H7 (cell line): ENCODE results near the gene SAXO2. TPM values are rescaled to one million over a fixed set of nuclear protein-coding genes. Genes with fewer than 3 reads are reported as not detected.
"Not testable (repeated sequence)": the region's sequence is repeated elsewhere in the genome, so short reads cannot be mapped to it uniquely, and the experiment has no call there.

Experiments
- DNase-seq: peaks from one replicate; pipeline ENCODE4 v3.0.0; 2012
- H3K27me3 ChIP-seq: 2 replicates; pipeline ENCODE4 v1.6.0; 2011; ENCODE audit warnings: mild to moderate bottlenecking, low read length; ENCODE audit not compliant: control insufficient read depth, insufficient read depth
- H3K36me3 ChIP-seq: replicated peaks from 2 replicates; pipeline ENCODE4 v1.5.1; 2011; ENCODE audit warnings: low read length; ENCODE audit not compliant: control insufficient read depth, insufficient read depth
- H3K4me3 ChIP-seq: 2 replicates; pipeline ENCODE4 v1.5.1; 2011; ENCODE audit warnings: low read depth, mild to moderate bottlenecking, control low read depth, low read length, moderate library complexity; ENCODE audit not compliant: insufficient read depth
- total RNA-seq: library from RNA; depleted of rRNA; stranded (reverse); fragments of >200 nt; shearing (Covaris generic); gene quantifications from 2 replicates; pipeline ENCODE4 v1.2.3, GENCODE V29; 2014

Gene SAXO2
- total RNA-seq, 1 experiment from 2014 or later = 8.6 TPM

DNA sequence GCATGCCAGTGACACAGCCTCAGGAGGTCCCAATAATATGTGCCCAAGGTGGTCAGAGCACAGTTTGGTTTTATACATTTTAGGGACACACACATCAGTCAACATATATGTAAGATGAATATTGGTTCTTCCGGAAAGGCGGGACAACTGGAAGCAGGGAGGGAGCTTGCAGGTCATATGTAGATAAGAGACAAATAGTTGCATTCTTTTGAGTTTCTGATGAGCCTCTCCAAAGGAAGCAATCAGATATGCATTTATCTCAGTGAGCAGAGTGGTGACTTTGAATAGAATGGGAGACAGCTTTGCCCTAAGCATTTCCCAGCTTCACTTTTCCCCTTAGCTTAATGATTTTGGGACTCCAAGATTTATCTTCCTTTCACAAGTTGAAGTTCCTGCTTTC, 4.5 kb downstream of the SAXO2 start:
- H3K4me3 ChIP-seq = not testable (repeated sequence)

GRCh38 chr15:82268454-82268853, 5.8 kb downstream of the SAXO2 start:
- not testable (repeated sequence) for H3K4me3 ChIP-seq, H3K27me3 ChIP-seq, H3K36me3 ChIP-seq, DNase-seq

More for the DNA sequence above, 4.5 kb downstream of the SAXO2 start:
- H3K36me3 ChIP-seq, H3K27me3 ChIP-seq, DNase-seq: not testable (repeated sequence)

GRCh38 chr15:82272154-82272553, 9.5 kb downstream of the SAXO2 start:
- H3K27me3 ChIP-seq = no peaks in the 10 kb centered on the region
- no peak overlapping the region for H3K4me3 ChIP-seq
- H3K36me3 ChIP-seq = no peaks in the 10 kb centered on the region
- no peak for DNase-seq

GRCh38 chr15:82275410-82275809, 12.8 kb downstream of the SAXO2 start:
- Histone ChIP-seq H3K4me3 (no peak overlapping the region), H3K27me3 (no peaks in the 10 kb centered on the region), H3K36me3 (no peaks in the 10 kb centered on the region)
- no peak for DNase-seq

GRCh38 chr15:82281276-82281675, 18.7 kb downstream of the SAXO2 start:
- not testable (repeated sequence) for H3K36me3 ChIP-seq, H3K4me3 ChIP-seq, H3K27me3 ChIP-seq, DNase-seq

DNA sequence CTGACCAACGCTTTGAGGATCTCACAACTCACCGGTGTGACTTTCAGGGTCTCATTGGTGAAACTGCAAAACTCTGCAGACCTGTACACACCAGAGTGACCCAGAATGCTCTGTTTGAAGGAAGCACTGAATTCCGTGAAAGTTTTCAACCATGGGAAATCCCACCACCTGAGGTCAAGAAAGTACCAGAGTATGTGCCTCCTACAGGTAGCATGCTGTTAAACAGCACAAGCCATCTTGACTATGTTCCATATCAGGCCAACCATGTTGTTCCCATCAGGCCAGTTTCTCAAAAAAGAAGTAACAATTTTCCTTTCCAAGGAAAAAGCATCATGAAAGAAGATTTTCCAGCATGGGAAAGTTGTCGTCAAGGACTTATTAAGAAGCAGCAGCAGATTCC, 19.8 kb downstream of the SAXO2 start:
- DNase-seq, H3K36me3 ChIP-seq, H3K27me3 ChIP-seq, H3K4me3 ChIP-seq: not testable (repeated sequence)

DNA sequence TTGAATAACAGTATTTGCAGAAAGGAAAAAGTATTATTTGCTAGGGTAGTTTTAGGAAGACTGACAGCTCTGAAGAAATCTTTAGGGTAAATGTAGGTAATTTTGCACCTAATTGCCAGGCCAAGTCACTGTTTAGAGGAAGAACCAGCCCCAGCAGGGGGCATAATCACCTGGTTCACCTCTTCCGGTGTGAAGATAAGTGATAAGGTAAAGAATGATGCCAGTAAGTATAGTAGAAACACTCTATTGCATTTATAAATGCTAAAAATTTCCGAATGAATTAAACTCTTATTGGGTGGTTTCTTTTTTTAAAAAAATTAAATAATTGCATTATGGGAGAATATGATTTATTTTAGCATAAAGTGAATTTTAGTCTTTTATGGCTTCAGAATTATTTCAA, 21.8 kb downstream of the SAXO2 start:
- not testable (repeated sequence) for H3K27me3 ChIP-seq, DNase-seq, H3K36me3 ChIP-seq, H3K4me3 ChIP-seq

- not testable (repeated sequence) for DNase-seq
These were observed 23.9 kb downstream of the SAXO2 start for GRCh38 chr15:82286475-82286874.

DNA sequence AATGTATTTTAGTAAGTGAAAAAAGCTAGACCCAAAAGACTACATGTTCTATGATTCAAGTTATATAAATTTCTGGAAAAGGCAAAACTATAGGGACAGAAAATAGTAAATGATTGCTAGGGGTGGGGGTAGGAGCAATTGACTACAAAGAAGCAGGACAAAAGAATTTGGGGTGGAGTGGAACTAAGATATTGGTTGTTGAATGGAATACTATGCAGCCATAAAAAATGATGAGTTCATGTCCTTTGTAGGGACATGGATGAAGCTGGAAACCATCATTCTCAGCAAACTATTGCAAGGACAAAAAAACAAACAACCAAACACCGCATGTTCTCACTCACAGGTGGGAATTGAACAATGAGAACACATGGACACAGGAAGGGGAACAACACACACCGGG, 25.6 kb downstream of the SAXO2 start:
- H3K4me3 ChIP-seq, H3K27me3 ChIP-seq, DNase-seq, H3K36me3 ChIP-seq: not testable (repeated sequence)

More at GRCh38 chr15:82286475-82286874, 23.9 kb downstream of the SAXO2 start:
- H3K27me3 ChIP-seq, H3K36me3 ChIP-seq, H3K4me3 ChIP-seq: not testable (repeated sequence)

- no peak overlapping the region for H3K4me3 ChIP-seq
- no peaks in the 10 kb centered on the region for H3K36me3 ChIP-seq
- DNase-seq = no peak
- no peaks in the 10 kb centered on the region for H3K27me3 ChIP-seq
These were observed 29.7 kb downstream of the SAXO2 start for GRCh38 chr15:82292271-82292670.

DNA sequence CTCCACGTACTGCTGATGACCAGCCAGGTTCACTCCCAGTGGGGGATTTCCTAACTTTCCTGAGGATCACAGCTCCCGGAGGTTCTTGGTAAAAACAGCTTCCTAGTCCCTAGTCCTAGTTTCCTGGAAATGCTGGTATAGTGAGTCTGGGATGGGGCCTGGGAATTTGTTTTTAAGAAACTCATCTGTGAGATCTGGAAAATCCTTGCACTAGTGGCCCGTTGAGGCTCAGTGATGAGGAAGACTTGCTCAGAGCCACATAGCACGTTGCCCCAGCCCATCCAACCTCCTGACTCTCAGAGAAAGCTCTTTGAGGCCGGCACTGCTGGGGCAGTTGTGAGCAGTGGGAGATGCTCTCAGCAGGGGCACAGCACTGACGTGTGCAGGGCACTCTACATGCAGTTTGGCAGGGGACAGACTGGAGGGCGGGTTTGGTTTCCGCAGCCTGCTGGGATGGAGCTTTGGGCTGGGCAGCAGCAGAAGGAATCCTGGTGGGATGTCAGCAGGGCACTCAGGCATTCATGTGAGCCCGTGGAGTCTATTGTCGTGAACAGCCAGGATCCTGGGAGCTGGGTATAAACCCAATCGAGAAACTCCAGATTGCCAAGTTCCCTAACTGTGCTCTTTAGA, 31.6 kb downstream of the SAXO2 start:
- Histone ChIP-seq H3K4me3 (no peak overlapping the region), H3K36me3 (no peaks in the 10 kb centered on the region), H3K27me3 (no peaks in the 10 kb centered on the region)
- peak; percentile 59 for DNase-seq

DNA sequence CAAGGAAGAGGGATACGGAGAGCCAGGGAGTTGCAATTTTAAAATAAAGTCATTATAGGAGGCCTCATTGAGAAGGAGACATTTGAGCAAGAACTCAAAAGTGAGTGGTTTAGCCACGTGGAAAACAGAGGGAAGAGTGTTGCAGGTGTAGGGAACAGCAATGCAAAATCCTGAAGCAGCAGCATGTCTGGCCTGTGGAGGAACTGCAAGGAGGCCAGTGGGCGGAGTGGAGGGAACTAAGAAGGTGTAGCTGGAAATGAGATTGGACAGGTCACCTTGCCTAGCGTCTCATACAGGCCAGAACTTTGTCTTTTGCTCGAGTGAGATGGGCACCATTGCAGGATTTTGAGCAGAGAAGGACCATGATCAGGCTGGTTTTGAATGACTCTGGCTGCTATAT, 34.9 kb downstream of the SAXO2 start:
- DNase-seq = peak; percentile 17
- no peak overlapping the region for H3K4me3 ChIP-seq
- H3K36me3 ChIP-seq = no peaks in the 10 kb centered on the region
- H3K27me3 ChIP-seq = no peaks in the 10 kb centered on the region

DNA sequence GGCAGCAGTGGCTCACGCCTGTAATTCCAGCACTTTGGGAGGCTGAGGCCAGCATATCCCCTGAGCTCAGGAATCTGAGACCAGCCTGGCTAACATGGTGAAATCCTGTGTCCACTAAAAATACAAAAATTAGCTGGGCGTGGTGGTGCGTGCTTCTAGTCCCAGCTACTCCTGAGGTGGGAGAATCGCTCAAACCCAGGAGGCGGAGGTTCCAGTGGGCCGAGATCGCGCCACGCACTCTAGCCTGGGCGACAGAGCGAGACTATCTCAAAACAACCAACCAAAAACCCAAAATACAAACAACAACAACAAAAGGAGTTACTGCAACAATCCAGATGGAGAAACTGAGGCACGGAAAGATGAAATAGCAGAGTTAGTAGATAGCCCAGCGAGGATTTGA, 35.4 kb downstream of the SAXO2 start:
- no peak for DNase-seq
- no peaks in the 10 kb centered on the region for H3K27me3 ChIP-seq
- no peaks in the 10 kb centered on the region for H3K36me3 ChIP-seq
- no peak overlapping the region for H3K4me3 ChIP-seq

- DNase-seq = peak; percentile 28
- Histone ChIP-seq H3K27me3 (no peaks in the 10 kb centered on the region), H3K36me3 (no peaks in the 10 kb centered on the region), H3K4me3 (no peak overlapping the region)
These were observed 35.9 kb downstream of the SAXO2 start for GRCh38 chr15:82298520-82298919.

GRCh38 chr15:82299511-82299914, 36.9 kb downstream of the SAXO2 start:
- not testable (repeated sequence) for H3K36me3 ChIP-seq, H3K4me3 ChIP-seq, H3K27me3 ChIP-seq
- peak; percentile 17 for DNase-seq

GRCh38 chr15:82300326-82300725, 37.7 kb downstream of the SAXO2 start:
- DNase-seq, H3K27me3 ChIP-seq, H3K36me3 ChIP-seq, H3K4me3 ChIP-seq: not testable (repeated sequence)
